ENCODE results near the gene ACAD10.

DNA sequence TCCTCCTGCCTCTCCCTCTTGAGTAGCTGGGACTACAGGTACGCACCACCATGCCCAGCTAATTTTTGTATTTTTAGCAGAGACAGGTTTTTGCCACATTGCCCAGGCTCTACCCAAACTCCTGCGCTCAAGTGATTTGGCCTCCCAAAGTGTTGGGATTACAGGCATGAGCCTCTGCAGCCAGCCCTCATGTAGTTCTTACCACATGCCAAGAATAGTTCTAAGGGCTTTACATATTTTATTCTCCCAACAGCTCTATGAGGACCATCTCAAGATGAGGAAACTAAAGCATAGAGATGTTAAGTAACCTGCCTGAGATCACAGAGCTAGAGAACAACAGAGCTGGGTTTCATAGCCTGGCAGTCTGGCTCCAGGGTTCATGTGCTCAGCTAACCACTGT lies 42.9 kb downstream of the ACAD10 start:
- TF ChIP-seq, protein P1, sequence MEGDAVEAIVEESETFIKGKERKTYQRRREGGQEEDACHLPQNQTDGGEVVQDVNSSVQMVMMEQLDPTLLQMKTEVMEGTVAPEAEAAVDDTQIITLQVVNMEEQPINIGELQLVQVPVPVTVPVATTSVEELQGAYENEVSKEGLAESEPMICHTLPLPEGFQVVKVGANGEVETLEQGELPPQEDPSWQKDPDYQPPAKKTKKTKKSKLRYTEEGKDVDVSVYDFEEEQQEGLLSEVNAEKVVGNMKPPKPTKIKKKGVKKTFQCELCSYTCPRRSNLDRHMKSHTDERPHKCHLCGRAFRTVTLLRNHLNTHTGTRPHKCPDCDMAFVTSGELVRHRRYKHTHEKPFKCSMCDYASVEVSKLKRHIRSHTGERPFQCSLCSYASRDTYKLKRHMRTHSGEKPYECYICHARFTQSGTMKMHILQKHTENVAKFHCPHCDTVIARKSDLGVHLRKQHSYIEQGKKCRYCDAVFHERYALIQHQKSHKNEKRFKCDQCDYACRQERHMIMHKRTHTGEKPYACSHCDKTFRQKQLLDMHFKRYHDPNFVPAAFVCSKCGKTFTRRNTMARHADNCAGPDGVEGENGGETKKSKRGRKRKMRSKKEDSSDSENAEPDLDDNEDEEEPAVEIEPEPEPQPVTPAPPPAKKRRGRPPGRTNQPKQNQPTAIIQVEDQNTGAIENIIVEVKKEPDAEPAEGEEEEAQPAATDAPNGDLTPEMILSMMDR (IDR thresholded peaks at IDR 0.05; ENCODE audit: poor library complexity), result no peak
- no peak for TF ChIP-seq EZH2 (IDR thresholded peaks at IDR 0.05; ENCODE audit: borderline replicate concordance)
- TF ChIP-seq EZH2phosphoT487 (IDR thresholded peaks at IDR 0.05; ENCODE audit: low read depth, severe bottlenecking, unreplicated experiment), result no peak

Measured in hepatocyte (in vitro differentiated cells).